Tibial nerve (tissue), 4 donors: ENCODE results near the gene DOK6. TPM values are rescaled to one million over a fixed set of nuclear protein-coding genes. Genes with fewer than 3 reads are reported as not detected.

Source experiments
- DNase-seq, 2 donors: peaks; one replicate each; pipeline ENCODE4 v3.0.0-alpha.2; 2019; ENCODE audit warnings: low spot score in 2 of 2
- H3K27ac ChIP-seq, 4 donors: fragments of 200-600 bp; sonication (generic) in 3 of 4; one replicate each; pipeline ENCODE4 v1.5.1; 2017 to 2019; ENCODE audit warnings: mild to moderate bottlenecking in 1 of 4
- H3K27me3 ChIP-seq, 2 donors: fragments of 200-600 bp; sonication (generic) in 1 of 2; one replicate each; pipeline versions ENCODE4 v1.5.1 to v1.6.0; 2017 to 2019
- H3K36me3 ChIP-seq, 3 donors: fragments of 200-600 bp; sonication (generic); one replicate each; pipeline ENCODE4 v1.5.1; 2018 to 2019
- H3K4me1 ChIP-seq, 4 donors: fragments of 200-600 bp; sonication (generic) in 3 of 4; one replicate each; pipeline ENCODE4 v1.5.1; 2017 to 2019
- H3K4me3 ChIP-seq, 4 donors: fragments of 200-600 bp; sonication (generic) in 3 of 4; one replicate each; pipeline ENCODE4 v1.5.1; 2017 to 2019; ENCODE audit warnings: mild to moderate bottlenecking in 1 of 4, moderate library complexity in 1 of 4
- H3K9me3 ChIP-seq, 4 donors: fragments of 200-600 bp; sonication (generic) in 3 of 4; one replicate each; pipeline ENCODE4 v1.5.1; 2017 to 2019
- EP300 ChIP-seq, 2 donors: sonication (generic); formaldehyde crosslinking; IDR thresholded peaks; one replicate each; pipeline ENCODE4 v1.6.1; 2017; ENCODE audit warnings: antibody characterized with exemption in 2 of 2, mild to moderate bottlenecking in 1 of 2
- POLR2A ChIP-seq, 2 donors: fragments of 450-650 bp; IDR thresholded peaks; one replicate each; pipeline ENCODE4 v1.6.1; 2017; ENCODE audit warnings: antibody characterized with exemption in 2 of 2, mild to moderate bottlenecking in 2 of 2, moderate library complexity in 2 of 2
- WGBS, 2 donors: methylation state at CpG; one replicate each; pipeline ENCODE4 v1.1.5; 2018; 5-methylcytosine and 5-hydroxymethylcytosine counted together
- total RNA-seq, 4 donors: library from RNA; depleted of rRNA; stranded (reverse); fragments of >200 nt; gene quantifications; one replicate each; pipeline ENCODE4 v1.1.0, GENCODE V29; 2016
- TF ChIP-seq, protein P1 (sequence below), 5 experiments: fragments of 200-600 bp in 3 of 5; fragments of 450-650 bp in 2 of 5; sonication (generic) in 3 of 5; IDR thresholded peaks; one replicate each; pipeline ENCODE4 v1.5.1; 2016 to 2019; ENCODE audit warnings: antibody characterized with exemption in 5 of 5, mild to moderate bottlenecking in 3 of 5, moderate library complexity in 2 of 5

The DOK6 gene
- total RNA-seq, 4 donors from 2014 or later = 4.0 to 28.6 (median 6.1) TPM

DNA sequence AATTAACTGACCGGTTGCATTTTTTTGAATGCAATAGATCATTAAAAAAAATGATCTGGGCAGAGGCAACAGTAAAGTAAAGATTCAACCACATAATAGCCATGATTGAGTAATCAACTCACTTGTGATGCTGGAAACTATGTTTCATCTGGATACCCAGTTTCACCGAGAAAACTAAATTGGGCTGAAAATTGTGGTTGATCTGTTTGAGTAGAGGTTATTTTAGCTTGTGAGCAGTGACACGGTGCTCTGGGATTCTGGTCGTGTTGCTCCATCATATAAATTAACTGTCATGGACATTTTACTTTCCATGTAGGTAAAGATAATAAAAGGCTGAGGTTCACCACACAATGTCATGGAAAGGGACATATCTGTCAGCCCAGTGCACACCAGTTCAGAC is 488.3 kb downstream of the DOK6 start:
- TF ChIP-seq EP300 (IDR thresholded peaks at IDR 0.05) (no peak), POLR2A (IDR thresholded peaks at IDR 0.05) (no peak)
- TF ChIP-seq, protein P1, sequence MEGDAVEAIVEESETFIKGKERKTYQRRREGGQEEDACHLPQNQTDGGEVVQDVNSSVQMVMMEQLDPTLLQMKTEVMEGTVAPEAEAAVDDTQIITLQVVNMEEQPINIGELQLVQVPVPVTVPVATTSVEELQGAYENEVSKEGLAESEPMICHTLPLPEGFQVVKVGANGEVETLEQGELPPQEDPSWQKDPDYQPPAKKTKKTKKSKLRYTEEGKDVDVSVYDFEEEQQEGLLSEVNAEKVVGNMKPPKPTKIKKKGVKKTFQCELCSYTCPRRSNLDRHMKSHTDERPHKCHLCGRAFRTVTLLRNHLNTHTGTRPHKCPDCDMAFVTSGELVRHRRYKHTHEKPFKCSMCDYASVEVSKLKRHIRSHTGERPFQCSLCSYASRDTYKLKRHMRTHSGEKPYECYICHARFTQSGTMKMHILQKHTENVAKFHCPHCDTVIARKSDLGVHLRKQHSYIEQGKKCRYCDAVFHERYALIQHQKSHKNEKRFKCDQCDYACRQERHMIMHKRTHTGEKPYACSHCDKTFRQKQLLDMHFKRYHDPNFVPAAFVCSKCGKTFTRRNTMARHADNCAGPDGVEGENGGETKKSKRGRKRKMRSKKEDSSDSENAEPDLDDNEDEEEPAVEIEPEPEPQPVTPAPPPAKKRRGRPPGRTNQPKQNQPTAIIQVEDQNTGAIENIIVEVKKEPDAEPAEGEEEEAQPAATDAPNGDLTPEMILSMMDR (IDR thresholded peaks at IDR 0.05) = no peak
- no peaks in the 10 kb centered on the region for H3K36me3 ChIP-seq
- WGBS, 2 donors = 92 to 95% methylated on average over 4 of the region's 4 CpGs
- H3K4me1 ChIP-seq = no peaks in the 10 kb centered on the region
- no peaks in the 10 kb centered on the region for H3K9me3 ChIP-seq
- no peak for DNase-seq
- H3K27ac ChIP-seq = no peak overlapping the region
- H3K4me3 ChIP-seq = no peak overlapping the region
- no peaks in the 10 kb centered on the region for H3K27me3 ChIP-seq

DNA sequence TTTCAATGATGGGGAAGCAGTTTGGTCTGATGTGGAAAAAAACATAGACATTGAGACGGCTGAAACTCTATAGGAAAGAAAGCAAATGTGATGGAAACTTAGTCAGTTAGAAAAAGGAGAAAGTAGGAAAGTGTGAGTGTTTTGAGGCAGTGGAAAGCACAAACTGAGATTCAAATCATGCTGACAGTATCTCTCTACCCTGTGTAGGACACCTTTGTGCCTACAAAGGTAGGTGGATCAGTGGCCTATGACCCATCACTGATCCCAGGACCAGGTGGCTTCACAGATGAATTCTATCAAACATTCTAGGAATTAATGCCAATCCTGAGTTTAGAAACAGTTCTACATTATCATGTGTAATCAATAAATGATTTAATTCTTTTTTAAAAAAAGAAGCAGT is 489.9 kb downstream of the DOK6 start:
- H3K27me3 ChIP-seq = no peaks in the 10 kb centered on the region
- TF ChIP-seq POLR2A (IDR thresholded peaks at IDR 0.05) (no peak), EP300 (IDR thresholded peaks at IDR 0.05) (no peak)
- TF ChIP-seq, protein P1 (IDR thresholded peaks at IDR 0.05) = no peak
- WGBS, 2 donors = 91 to 95% methylated on average over 1 of the region's 1 CpG

DNA sequence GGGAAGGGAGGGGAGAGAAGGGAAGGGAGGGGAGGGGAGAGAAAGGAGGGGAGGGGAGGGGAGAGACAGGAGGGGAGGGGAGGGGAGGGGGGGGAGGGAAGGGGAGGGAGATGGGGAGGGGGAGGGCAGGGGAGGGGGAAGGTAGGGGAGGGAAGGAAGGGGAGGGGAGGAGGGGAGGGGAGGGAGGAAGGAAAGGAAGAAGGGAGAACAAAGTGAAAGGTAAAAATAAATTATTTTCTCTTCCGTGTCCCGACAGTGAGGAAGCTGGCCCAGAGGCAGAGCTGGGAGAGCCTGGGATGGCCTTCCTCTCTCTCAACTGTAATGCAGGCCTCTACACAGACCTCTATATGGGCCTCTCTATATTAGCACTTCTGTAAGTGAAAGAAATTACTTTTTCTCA is 493.8 kb downstream of the DOK6 start:
- H3K27me3 ChIP-seq = no peaks in the 10 kb centered on the region
- WGBS, 2 donors = 77 to 81% methylated on average over 2 of the region's 2 CpGs
- H3K4me3 ChIP-seq = no peak overlapping the region
- no peaks in the 10 kb centered on the region for H3K9me3 ChIP-seq
- no peak overlapping the region for H3K27ac ChIP-seq
- H3K4me1 ChIP-seq = no peaks in the 10 kb centered on the region
- TF ChIP-seq, protein P1 (IDR thresholded peaks at IDR 0.05) = no peak
- TF ChIP-seq POLR2A (IDR thresholded peaks at IDR 0.05) (no peak), EP300 (IDR thresholded peaks at IDR 0.05) (no peak)
- no peak for DNase-seq
- peaks cover 0 to 14% (median 0%) of the 10 kb centered on the region in 3 donors for H3K36me3 ChIP-seq

More for the DNA sequence above, 489.9 kb downstream of the DOK6 start:
- Histone ChIP-seq H3K27ac (no peak overlapping the region), H3K4me1 (no peaks in the 10 kb centered on the region), H3K36me3 (peaks cover 0 to 10% (median 0%) of the 10 kb centered on the region in 3 donors), H3K9me3 (no peaks in the 10 kb centered on the region), H3K4me3 (no peak overlapping the region)
- DNase-seq = no peak

DNA sequence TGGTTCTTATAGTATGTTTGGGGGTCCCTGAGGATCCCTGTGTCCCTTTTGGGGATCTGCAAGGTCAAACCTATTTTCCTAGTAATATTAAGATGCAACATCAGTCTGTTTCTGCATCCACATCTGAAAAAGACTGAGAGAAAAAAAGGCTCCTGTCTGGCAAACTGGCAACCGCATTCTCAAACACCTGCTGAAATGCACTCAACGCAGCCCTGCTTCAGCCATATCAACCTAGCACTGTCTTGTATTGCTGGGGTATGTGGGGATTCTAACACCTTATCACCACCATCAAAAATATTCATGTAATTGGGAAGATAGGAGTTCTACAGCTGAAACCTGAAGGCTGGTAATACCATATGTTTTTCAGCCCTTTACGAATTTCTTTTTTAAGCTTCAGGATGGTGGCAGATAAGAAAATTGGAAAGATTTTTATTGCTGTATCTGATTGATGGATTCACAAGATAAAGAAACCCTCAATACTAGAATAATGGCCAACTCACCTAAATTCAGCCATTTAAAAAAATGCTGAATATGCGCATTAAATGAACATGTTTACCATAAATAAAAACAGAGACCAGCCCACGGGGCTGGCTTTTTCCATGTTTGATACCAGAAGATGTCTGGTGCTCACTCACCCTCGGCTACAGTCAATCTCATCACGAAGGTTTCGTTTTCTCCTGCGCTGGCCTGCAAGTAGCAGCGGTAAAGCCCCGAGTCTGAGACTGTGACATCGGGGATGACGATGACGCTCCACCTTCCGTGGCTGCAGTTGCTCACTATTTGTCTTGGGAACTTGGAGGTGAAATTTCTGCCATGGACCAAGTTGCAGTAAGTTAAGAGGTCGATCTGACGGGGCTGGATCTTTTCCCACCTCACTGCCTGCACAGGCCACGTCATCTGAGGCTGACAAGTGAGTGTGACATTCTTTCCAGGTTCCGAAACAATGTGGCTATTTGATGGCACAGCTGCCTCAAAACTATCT is 494.7 kb downstream of the DOK6 start:
- WGBS, 2 donors = 87 to 88% methylated on average over 19 of the region's 19 CpGs
- H3K27me3 ChIP-seq = no peaks in the 10 kb centered on the region
- DNase-seq = no peak
- H3K4me3 ChIP-seq = no peak overlapping the region
- H3K4me1 ChIP-seq = no peaks in the 10 kb centered on the region
- H3K36me3 ChIP-seq = peaks cover 0 to 14% (median 0%) of the 10 kb centered on the region in 3 donors
- no peak overlapping the region for H3K27ac ChIP-seq
- H3K9me3 ChIP-seq = no peaks in the 10 kb centered on the region
- TF ChIP-seq, protein P1 (IDR thresholded peaks at IDR 0.05) = no peak
- TF ChIP-seq EP300 (IDR thresholded peaks at IDR 0.05) = no peak
- TF ChIP-seq POLR2A (IDR thresholded peaks at IDR 0.05) = no peak
